ENCODE results near the gene VAMP2. TPM values are rescaled to one million over a fixed set of nuclear protein-coding genes. Genes with fewer than 3 reads are reported as not detected.

Gene VAMP2
- total and polyA plus RNA-seq, 9 of the 15 experiments (the other 6 are each of a cell fraction or from before 2014, with no cell fraction given): 2.3 to 31.8 (median 6.0) TPM

DNA sequence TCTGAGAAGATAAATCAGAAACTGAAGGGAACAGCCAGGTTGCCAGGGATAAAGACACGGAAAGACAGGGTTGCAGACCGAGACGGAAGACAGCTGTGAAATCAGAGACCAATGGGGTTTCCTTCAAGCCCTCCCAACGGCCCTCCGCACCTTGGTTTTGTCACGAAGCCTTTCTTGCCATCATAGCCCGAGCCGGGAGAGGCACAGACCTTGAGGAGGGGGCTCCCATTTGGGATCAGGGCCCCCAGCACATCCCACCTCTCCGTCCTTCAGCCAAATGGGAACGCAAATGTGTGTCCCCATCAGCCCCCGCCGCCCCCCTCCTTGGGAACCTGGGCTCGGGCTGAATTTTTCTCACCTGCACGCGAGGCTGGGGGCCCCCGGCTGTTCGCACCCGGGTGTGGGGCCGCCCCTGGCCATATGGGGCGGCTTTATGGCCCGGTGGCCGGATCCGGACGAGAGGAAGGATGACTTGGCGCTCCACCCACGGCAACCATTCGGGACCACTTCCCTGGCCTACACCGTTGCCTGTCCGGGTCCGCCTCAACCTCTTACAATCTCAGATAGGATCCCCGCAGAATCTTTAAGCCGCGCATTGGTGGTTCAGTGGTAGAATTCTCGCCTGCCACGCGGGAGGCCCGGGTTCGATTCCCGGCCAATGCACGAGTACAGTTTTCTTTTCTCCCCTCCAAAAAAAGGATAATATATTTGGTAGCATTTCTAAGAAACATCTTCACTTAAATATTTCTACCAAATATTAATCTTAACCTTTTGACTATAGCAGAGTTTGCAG, 37.4 kb downstream of the VAMP2 start (continued):
- TF ChIP-seq HOXB6 (CRISPR knock-in tag; IDR thresholded peaks at IDR 0.05; ENCODE audit: borderline replicate concordance): no peak
- no peak for TF ChIP-seq SREBF1 (IDR thresholded peaks at IDR 0.05; ENCODE audit: borderline replicate concordance, low read depth, low read length)
- TF ChIP-seq, protein P1, sequence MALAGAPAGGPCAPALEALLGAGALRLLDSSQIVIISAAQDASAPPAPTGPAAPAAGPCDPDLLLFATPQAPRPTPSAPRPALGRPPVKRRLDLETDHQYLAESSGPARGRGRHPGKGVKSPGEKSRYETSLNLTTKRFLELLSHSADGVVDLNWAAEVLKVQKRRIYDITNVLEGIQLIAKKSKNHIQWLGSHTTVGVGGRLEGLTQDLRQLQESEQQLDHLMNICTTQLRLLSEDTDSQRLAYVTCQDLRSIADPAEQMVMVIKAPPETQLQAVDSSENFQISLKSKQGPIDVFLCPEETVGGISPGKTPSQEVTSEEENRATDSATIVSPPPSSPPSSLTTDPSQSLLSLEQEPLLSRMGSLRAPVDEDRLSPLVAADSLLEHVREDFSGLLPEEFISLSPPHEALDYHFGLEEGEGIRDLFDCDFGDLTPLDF (CRISPR knock-in tag; IDR thresholded peaks at IDR 0.05): no peak
- TF ChIP-seq CEBPB (tag; IDR thresholded peaks at IDR 0.05): no peak
- no peak for TF ChIP-seq PHF20 (IDR thresholded peaks at IDR 0.05; ENCODE audit: partially characterized antibody)
- TF ChIP-seq CHD1 (IDR thresholded peaks at IDR 0.05; ENCODE audit: low read length): no peak
- TF ChIP-seq SUPT5H (IDR thresholded peaks at IDR 0.05): no peak
- TF ChIP-seq RB1 (IDR thresholded peaks at IDR 0.05; ENCODE audit: low read depth): no peak
- no peak for TF ChIP-seq TAL1 (IDR thresholded peaks at IDR 0.05)
- TF ChIP-seq MBD2 (IDR thresholded peaks at IDR 0.05; ENCODE audit: borderline replicate concordance, low read depth): no peak
- TF ChIP-seq BRD9 (IDR thresholded peaks at IDR 0.05; ENCODE audit: low read depth, partially characterized antibody): peak; percentile 50
- peak in 1 of 2 experiments; percentile 40; a peak in 1 of 4 replicates for TF ChIP-seq RCOR1 (IDR thresholded peaks at IDR 0.05; ENCODE audit: borderline replicate concordance in 1 of 2, low read depth in 2 of 2, low read length in 2 of 2)
- no peak for TF ChIP-seq NONO (IDR thresholded peaks at IDR 0.05; ENCODE audit: low read depth in 2 of 2, low read length in 1 of 2)
- TF ChIP-seq ZNF133 (CRISPR knock-in tag; IDR thresholded peaks at IDR 0.05): no peak
- TF ChIP-seq HCFC1 (IDR thresholded peaks at IDR 0.05; ENCODE audit: low read depth, low read length): peak; percentile 18; the same call in 1 of the 2 replicates
- no peak for TF ChIP-seq WHSC1 (IDR thresholded peaks at IDR 0.05; ENCODE audit: low read length)
- no peak for TF ChIP-seq HNRNPL (IDR thresholded peaks at IDR 0.05; ENCODE audit: low read depth, low read length)
- TF ChIP-seq KDM4B (IDR thresholded peaks at IDR 0.05; ENCODE audit: borderline replicate concordance in 2 of 2, low read depth in 1 of 2): no peak
- TF ChIP-seq, protein P2, sequence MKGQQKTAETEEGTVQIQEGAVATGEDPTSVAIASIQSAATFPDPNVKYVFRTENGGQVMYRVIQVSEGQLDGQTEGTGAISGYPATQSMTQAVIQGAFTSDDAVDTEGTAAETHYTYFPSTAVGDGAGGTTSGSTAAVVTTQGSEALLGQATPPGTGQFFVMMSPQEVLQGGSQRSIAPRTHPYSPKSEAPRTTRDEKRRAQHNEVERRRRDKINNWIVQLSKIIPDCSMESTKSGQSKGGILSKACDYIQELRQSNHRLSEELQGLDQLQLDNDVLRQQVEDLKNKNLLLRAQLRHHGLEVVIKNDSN (CRISPR knock-in tag; IDR thresholded peaks at IDR 0.05): no peak
- no peak for TF ChIP-seq SMAD2 (IDR thresholded peaks at IDR 0.05; ENCODE audit: low read depth, low read length)
- TF ChIP-seq ZNF668 (CRISPR knock-in tag; IDR thresholded peaks at IDR 0.05): no peak
- 0 out of 2 replicates have a peak, but pooled peaks have one; percentile 17 for TF ChIP-seq ZKSCAN1 (IDR thresholded peaks at IDR 0.05; ENCODE audit: low read depth, low read length)
- TF ChIP-seq ZZZ3 (IDR thresholded peaks at IDR 0.05): no peak
- TF ChIP-seq, protein P3, sequence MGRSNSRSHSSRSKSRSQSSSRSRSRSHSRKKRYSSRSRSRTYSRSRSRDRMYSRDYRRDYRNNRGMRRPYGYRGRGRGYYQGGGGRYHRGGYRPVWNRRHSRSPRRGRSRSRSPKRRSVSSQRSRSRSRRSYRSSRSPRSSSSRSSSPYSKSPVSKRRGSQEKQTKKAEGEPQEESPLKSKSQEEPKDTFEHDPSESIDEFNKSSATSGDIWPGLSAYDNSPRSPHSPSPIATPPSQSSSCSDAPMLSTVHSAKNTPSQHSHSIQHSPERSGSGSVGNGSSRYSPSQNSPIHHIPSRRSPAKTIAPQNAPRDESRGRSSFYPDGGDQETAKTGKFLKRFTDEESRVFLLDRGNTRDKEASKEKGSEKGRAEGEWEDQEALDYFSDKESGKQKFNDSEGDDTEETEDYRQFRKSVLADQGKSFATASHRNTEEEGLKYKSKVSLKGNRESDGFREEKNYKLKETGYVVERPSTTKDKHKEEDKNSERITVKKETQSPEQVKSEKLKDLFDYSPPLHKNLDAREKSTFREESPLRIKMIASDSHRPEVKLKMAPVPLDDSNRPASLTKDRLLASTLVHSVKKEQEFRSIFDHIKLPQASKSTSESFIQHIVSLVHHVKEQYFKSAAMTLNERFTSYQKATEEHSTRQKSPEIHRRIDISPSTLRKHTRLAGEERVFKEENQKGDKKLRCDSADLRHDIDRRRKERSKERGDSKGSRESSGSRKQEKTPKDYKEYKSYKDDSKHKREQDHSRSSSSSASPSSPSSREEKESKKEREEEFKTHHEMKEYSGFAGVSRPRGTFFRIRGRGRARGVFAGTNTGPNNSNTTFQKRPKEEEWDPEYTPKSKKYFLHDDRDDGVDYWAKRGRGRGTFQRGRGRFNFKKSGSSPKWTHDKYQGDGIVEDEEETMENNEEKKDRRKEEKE (IDR thresholded peaks at IDR 0.05; ENCODE audit: borderline replicate concordance in 1 of 2, control insufficient read depth in 1 of 2, low read depth in 2 of 2, low read length in 1 of 2): no peak
